WI38 (cell line): ENCODE data around the gene FBXW2.

ENCODE experiments used
- H3K4me3 ChIP-seq: 2 replicates; pipeline ENCODE4 v1.5.1; 2011; ENCODE audit warnings: low read depth, mild to moderate bottlenecking, control low read depth, low read length
- CTCF ChIP-seq: IDR thresholded peaks from 2 replicates; pipeline ENCODE4 v1.5.1; 2012; ENCODE audit warnings: low read depth, mild to moderate bottlenecking, control low read depth, low read length

FBXW2 gene, protein sequence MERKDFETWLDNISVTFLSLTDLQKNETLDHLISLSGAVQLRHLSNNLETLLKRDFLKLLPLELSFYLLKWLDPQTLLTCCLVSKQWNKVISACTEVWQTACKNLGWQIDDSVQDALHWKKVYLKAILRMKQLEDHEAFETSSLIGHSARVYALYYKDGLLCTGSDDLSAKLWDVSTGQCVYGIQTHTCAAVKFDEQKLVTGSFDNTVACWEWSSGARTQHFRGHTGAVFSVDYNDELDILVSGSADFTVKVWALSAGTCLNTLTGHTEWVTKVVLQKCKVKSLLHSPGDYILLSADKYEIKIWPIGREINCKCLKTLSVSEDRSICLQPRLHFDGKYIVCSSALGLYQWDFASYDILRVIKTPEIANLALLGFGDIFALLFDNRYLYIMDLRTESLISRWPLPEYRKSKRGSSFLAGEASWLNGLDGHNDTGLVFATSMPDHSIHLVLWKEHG

DNA sequence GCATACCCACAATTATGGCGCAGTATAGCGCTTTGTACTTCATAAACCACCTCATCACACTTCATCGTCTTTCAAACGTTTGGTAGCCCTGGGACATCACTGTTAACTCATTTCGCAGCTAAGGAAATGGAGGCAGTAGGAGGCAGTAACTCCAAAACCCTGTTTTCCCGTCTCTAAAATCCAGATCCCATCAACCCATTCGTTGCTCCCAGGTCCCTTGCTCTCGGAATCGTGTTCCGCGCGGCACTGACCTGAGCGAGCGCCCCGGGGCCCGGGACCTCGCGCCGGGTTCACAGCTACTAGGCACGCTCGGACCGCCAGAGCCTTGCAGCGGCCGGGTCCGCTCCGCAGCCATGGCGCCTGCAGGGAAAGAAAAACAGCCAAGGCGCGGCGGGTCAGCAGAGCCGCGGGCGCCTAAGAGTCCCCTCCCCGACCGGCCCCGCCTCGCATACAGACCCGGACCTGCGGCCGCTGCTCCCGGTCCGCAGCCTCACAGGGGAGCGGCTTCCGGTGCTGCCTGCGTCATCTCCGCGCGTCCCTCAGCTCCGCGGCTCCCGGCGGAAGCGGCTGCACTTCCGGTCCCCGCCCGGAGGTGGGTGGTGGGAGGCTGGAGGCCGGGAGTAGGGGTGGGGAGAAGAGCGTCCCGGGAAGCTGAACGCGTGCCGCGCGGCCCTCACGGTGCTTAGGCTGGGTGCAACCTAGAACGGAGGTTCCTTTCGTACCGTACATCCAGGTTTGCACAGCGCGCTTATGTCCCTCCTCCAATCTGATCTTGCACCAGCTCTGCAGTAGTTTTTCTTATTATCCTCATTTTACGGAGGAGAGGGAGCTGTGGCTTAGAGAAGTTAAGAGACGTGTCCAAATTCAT is at the start of gene FBXW2:
FBXW2 (minus strand) TSS at position 519 of the 868 bp plus-strand sequence. CDS start 5,158 bp downstream, outside the sequence.
- peak within 1 kb of the TSS; percentile 99 for H3K4me3 ChIP-seq
- no peak for TF ChIP-seq CTCF

- peak overlapping the region; percentile 100 for H3K4me3 ChIP-seq
- TF ChIP-seq CTCF, result no peak
Measured at GRCh38 chr9:120841930-120842684, 48.9 kb upstream of the FBXW2 start.

DNA sequence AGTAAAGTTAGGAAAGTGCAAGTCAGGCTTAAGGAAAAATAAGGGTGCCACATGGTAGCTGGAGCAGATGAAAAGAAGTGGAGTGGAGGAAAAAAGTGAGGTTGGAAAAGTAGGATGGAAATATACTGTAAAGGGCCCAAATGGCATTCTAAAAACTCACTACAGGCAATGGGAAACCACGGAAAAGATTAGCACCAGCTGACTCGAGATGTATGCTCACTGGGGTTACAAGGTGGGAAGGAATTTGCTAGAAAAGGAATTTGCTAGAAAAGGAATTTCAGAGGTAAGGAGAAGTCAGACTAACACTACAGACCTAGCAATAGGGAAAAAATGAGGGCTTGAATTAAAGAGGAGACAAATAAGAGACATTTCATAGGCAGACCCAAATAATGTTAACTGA is 45.9 kb upstream of the FBXW2 start:
- TF ChIP-seq CTCF, result no peak
- H3K4me3 ChIP-seq, result no peak overlapping the region

GRCh38 chr9:120837921-120838320 is 44.7 kb upstream of the FBXW2 start:
- no peak for TF ChIP-seq CTCF
- H3K4me3 ChIP-seq, result no peak overlapping the region

DNA sequence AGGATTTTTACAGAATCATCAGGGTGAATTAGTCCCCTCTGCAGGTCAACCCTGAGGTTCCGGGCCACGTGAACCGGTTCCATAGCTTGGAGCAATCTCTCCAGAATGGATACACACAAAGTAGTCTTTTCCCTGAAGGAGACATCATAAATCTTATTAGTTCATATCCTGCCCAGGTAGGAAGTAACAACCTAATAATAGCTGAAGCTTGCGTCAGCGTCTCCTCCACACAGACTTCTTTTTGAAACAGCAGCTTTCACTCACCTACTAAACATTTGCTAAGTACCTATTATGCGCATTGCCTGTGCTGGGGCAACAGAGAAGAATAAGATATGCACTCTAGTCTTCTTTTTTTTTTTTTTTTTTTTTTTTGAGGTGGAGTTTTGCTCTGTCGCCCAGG is 40.1 kb upstream of the FBXW2 start:
- TF ChIP-seq CTCF, result no peak
- H3K4me3 ChIP-seq, result no peak overlapping the region

- H3K4me3 ChIP-seq, result no peak overlapping the region
- TF ChIP-seq CTCF, result no peak
Measured at GRCh38 chr9:120832807-120833206, 39.6 kb upstream of the FBXW2 start.
